Sigmoid colon (tissue), 4 donors: ENCODE data around the gene CITED1.

Experiments used
- CTCF ChIP-seq, 4 experiments: fragments of 450-650 bp in 3 of 4; fragments of 200-600 bp in 1 of 4; IDR thresholded peaks; one replicate each; pipeline ENCODE4 v1.5.1; 2016 to 2019; ENCODE audit warnings: antibody characterized with exemption in 4 of 4, mild to moderate bottlenecking in 3 of 4, moderate library complexity in 2 of 4
- EP300 ChIP-seq, 4 donors: sonication (generic); formaldehyde crosslinking; IDR thresholded peaks; one replicate each; pipeline ENCODE4 v1.6.1; 2017; ENCODE audit warnings: antibody characterized with exemption in 4 of 4
- POLR2A ChIP-seq, 2 donors: fragments of 450-650 bp; IDR thresholded peaks; one replicate each; pipeline ENCODE4 v1.6.1; 2016; ENCODE audit warnings: antibody characterized with exemption in 2 of 2, mild to moderate bottlenecking in 2 of 2, moderate library complexity in 2 of 2
- POLR2AphosphoS5 ChIP-seq, 4 donors: sonication (generic); formaldehyde crosslinking; IDR thresholded peaks; one replicate each; pipeline ENCODE4 v1.6.1; 2017; ENCODE audit warnings: antibody characterized with exemption in 4 of 4

- TF ChIP-seq CTCF (IDR thresholded peaks at IDR 0.05) = no peak
- TF ChIP-seq EP300 (IDR thresholded peaks at IDR 0.05) = no peak
- no peak for TF ChIP-seq POLR2AphosphoS5 (IDR thresholded peaks at IDR 0.05)
- TF ChIP-seq POLR2A (IDR thresholded peaks at IDR 0.05) = no peak
Measured at GRCh38 chrX:72274526-72274925, 31.2 kb downstream of the CITED1 start.
